ENCODE data around the gene KIAA1671. TPM values are rescaled to one million over a fixed set of nuclear protein-coding genes. Genes with fewer than 3 reads are reported as not detected.

KIAA1671 gene
- total and polyA plus RNA-seq, 9 of the 15 experiments (the other 6 are each of a cell fraction or from before 2014, with no cell fraction given): under 0.01 to 0.11 (median 0.02) TPM; not detected in 5

DNA sequence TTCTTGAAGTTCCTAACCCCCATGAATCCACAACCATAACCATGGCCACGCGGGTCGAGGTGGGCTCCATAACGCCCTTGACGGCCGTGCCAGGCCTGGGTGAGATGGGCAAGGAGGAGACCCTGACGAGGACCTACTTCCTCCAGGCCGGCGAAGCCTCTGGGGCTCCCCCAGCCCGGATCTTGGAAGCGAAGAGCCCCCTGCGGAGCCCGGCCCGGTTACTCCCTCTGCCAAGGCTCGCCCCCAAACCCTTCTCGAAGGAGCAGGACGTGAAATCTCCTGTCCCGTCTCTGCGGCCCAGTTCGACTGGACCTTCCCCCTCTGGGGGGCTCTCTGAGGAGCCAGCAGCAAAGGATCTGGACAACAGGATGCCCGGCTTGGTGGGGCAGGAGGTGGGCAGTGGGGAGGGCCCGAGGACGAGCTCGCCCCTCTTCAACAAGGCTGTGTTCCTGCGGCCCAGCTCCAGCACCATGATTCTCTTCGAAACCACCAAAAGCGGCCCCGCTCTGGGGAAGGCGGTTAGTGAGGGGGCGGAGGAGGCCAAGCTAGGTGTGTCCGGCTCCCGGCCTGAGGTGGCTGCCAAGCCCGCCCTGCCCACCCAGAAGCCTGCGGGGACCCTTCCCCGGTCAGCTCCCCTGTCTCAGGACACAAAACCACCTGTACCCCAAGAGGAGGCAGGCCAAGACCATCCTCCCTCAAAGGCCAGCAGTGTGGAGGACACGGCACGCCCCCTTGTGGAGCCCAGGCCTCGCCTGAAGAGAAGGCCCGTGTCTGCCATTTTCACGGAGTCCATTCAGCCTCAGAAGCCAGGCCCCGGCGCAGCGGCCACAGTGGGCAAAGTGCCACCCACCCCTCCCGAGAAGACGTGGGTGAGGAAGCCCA, 75.7 kb downstream of the KIAA1671 start:
- H3K9ac ChIP-seq (ENCODE audit: insufficient read depth in 1 of 2, low read depth in 2 of 2, low read length in 2 of 2): 0 out of 4 replicates have a peak overlapping the region, but pooled peaks of 1 of the 2 experiments have one; percentile 50
- ATAC-seq (peak; percentile 94), FAIRE-seq (no peak), DNase-seq (ENCODE audit: extremely low read depth in 1 of 4, low spot score in 3 of 4) (peak; percentile 37 to 45 (median 42))
- H3K36me3 ChIP-seq (ENCODE audit: control insufficient read depth, insufficient read depth, low read length): no peaks in the 10 kb centered on the region
- H3K4me1 ChIP-seq (replicated peaks in 1 of 2; ENCODE audit: control insufficient read depth in 2 of 2, insufficient read depth in 2 of 2, low read length in 2 of 2): peaks cover 0 to 10% of the 10 kb centered on the region in 2 experiments; a peak in 2 of 5 replicates
- intact Hi-C loops (cut with micrococcal nuclease): no loop called here
- no peaks in the 10 kb centered on the region for H3K79me2 ChIP-seq (ENCODE audit: control insufficient read depth, insufficient read depth, low read length)
- POLR2A ChIA-PET: interaction anchor here (0.6 kb wide), 1 partner anchor 22 kb away, joined by 3 read pairs; no protein-coding TSS in a partner anchor
- H4K20me1 ChIP-seq (replicated peaks; ENCODE audit: control insufficient read depth, insufficient read depth, low read length): peaks cover 4% of the 10 kb centered on the region; the same call in 1 of the 2 replicates
- H3K9me3 ChIP-seq (replicated peaks; ENCODE audit: control insufficient read depth, insufficient read depth, low read depth, low read length): no peaks in the 10 kb centered on the region
- no peaks in the 10 kb centered on the region for H3K9me1 ChIP-seq (ENCODE audit: control insufficient read depth, insufficient read depth, low read length)
- peaks cover 0 to 15% of the 10 kb centered on the region in 2 experiments; a peak in 2 of 5 replicates for H3K27me3 ChIP-seq (ENCODE audit: control insufficient read depth in 2 of 2, insufficient read depth in 2 of 2, low read length in 2 of 2)
- CTCF ChIA-PET (ENCODE audit: low intra/inter-chr PET ratio): interaction anchor here (0.5 kb wide), 1 partner anchor 18 kb away, joined by 3 read pairs; no protein-coding TSS in a partner anchor
- H3K4me2 ChIP-seq (ENCODE audit: insufficient read depth, low read length): no peak overlapping the region
- peak overlapping the region; percentile 74; the same call in 1 of the 2 replicates for H2AFZ ChIP-seq (ENCODE audit: low read depth, low read length)
- in situ Hi-C loops (cut with MboI): loop anchor here (25.0 kb wide), 1 partner anchor 366 kb away; no protein-coding TSS in a partner anchor
- no TSS peak for BruUV-seq (replicated peaks)
- no peak overlapping the region for H3K4me3 ChIP-seq
- WGBS (ENCODE audit: insufficient coverage, low coverage, missing lambda C conversion rate): 13% methylated on average over 20 of the region's 45 CpGs
- no peak overlapping the region for H3K27ac ChIP-seq (ENCODE audit: extremely low read depth, low read depth, low read length)
- TF ChIP-seq ZNF77 (CRISPR knock-in tag; IDR thresholded peaks at IDR 0.05) (no peak), TEAD4 (IDR thresholded peaks at IDR 0.05; ENCODE audit: low read length) (no peak), TEAD4 (CRISPR knock-in tag; IDR thresholded peaks at IDR 0.05; ENCODE audit: borderline replicate concordance) (no peak), NR2C2 (CRISPR knock-in tag; IDR thresholded peaks at IDR 0.05) (no peak), NR2C2 (tag; IDR thresholded peaks at IDR 0.05) (no peak), CREB1 (IDR thresholded peaks at IDR 0.05) (no peak), CREB1 (CRISPR knock-in tag; IDR thresholded peaks at IDR 0.05) (no peak)
- TF ChIP-seq, protein P1, sequence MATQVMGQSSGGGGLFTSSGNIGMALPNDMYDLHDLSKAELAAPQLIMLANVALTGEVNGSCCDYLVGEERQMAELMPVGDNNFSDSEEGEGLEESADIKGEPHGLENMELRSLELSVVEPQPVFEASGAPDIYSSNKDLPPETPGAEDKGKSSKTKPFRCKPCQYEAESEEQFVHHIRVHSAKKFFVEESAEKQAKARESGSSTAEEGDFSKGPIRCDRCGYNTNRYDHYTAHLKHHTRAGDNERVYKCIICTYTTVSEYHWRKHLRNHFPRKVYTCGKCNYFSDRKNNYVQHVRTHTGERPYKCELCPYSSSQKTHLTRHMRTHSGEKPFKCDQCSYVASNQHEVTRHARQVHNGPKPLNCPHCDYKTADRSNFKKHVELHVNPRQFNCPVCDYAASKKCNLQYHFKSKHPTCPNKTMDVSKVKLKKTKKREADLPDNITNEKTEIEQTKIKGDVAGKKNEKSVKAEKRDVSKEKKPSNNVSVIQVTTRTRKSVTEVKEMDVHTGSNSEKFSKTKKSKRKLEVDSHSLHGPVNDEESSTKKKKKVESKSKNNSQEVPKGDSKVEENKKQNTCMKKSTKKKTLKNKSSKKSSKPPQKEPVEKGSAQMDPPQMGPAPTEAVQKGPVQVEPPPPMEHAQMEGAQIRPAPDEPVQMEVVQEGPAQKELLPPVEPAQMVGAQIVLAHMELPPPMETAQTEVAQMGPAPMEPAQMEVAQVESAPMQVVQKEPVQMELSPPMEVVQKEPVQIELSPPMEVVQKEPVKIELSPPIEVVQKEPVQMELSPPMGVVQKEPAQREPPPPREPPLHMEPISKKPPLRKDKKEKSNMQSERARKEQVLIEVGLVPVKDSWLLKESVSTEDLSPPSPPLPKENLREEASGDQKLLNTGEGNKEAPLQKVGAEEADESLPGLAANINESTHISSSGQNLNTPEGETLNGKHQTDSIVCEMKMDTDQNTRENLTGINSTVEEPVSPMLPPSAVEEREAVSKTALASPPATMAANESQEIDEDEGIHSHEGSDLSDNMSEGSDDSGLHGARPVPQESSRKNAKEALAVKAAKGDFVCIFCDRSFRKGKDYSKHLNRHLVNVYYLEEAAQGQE (IDR thresholded peaks at IDR 0.05; ENCODE audit: borderline replicate concordance): peak; percentile 29; the same call in 1 of the 2 replicates
- TF ChIP-seq, protein P1 (CRISPR knock-in tag; IDR thresholded peaks at IDR 0.05; ENCODE audit: low read depth): no peak
- TF ChIP-seq, protein P2, sequence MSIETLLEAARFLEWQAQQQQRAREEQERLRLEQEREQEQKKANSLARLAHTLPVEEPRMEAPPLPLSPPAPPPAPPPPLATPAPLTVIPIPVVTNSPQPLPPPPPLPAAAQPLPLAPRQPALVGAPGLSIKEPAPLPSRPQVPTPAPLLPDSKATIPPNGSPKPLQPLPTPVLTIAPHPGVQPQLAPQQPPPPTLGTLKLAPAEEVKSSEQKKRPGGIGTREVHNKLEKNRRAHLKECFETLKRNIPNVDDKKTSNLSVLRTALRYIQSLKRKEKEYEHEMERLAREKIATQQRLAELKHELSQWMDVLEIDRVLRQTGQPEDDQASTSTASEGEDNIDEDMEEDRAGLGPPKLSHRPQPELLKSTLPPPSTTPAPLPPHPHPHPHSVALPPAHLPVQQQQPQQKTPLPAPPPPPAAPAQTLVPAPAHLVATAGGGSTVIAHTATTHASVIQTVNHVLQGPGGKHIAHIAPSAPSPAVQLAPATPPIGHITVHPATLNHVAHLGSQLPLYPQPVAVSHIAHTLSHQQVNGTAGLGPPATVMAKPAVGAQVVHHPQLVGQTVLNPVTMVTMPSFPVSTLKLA (conservative IDR thresholded peaks at IDR 0.05): no peak
